OCI-LY7 (cell line): ENCODE measurements around the gene SHROOM3. TPM values are rescaled to one million over a fixed set of nuclear protein-coding genes. Genes with fewer than 3 reads are reported as not detected.

Source experiments
- BruUV-seq: library from RNA; stranded (reverse); fragments of 400-500 nt; replicated peaks from 2 replicates; lab custom pipeline; 2021; lab: Mats Ljungman, UMichigan
- CTCF ChIA-PET: fragments of 300-600 bp; sonication (Branson Sonifier 250); formaldehyde crosslinking; loops from one replicate; lab custom pipeline; 2022; ENCODE audit warnings: antibody characterized with exemption; ENCODE audit not compliant: unreplicated experiment; lab: Charles Lee
- POLR2A ChIA-PET: fragments of 300-600 bp; sonication (Branson Sonifier 250); formaldehyde crosslinking; loops from one replicate; lab custom pipeline; 2022; ENCODE audit warnings: antibody characterized with exemption; lab: Charles Lee
- DNase-seq: peaks from one replicate; pipeline ENCODE4 v3.0.0-alpha.2; 2015; ENCODE audit warnings: low spot score
- H2AFZ ChIP-seq: fragments of 200-600 bp; sonication (generic), shearing (Covaris generic); 2 replicates; pipeline ENCODE4 v1.6.1; 2014; ENCODE audit warnings: mild to moderate bottlenecking, antibody characterized with exemption, low read length, moderate library complexity
- H3K27ac ChIP-seq: fragments of 200-600 bp; sonication (generic); 2 replicates; pipeline ENCODE4 v1.5.1; 2014; ENCODE audit warnings: mixed run types, low read depth, mild to moderate bottlenecking, moderate library complexity, low read length, inconsistent platforms; ENCODE audit not compliant: poor library complexity, severe bottlenecking
- H3K36me3 ChIP-seq: fragments of 200-600 bp; sonication (generic); 2 replicates; pipeline ENCODE4 v1.6.1; 2014; ENCODE audit warnings: mild to moderate bottlenecking, antibody characterized with exemption, low read length, moderate library complexity, mixed read lengths; ENCODE audit not compliant: insufficient read depth
- H3K4me1 ChIP-seq: fragments of 200-600 bp; sonication (generic); 2 replicates; pipeline ENCODE4 v1.5.1; 2014; ENCODE audit warnings: mild to moderate bottlenecking, low read length; ENCODE audit not compliant: insufficient read depth, poor library complexity, severe bottlenecking
- H3K4me2 ChIP-seq: fragments of 200-600 bp; sonication (generic); 2 replicates; pipeline ENCODE4 v1.6.1; 2014; ENCODE audit warnings: mild to moderate bottlenecking, low read length
- H3K4me3 ChIP-seq: fragments of 200-600 bp; sonication (generic); 2 replicates; pipeline ENCODE4 v1.5.1; 2014; ENCODE audit warnings: mild to moderate bottlenecking, low read depth, low read length; ENCODE audit not compliant: poor library complexity, severe bottlenecking
- H3K79me2 ChIP-seq: fragments of 200-600 bp; sonication (generic); 2 replicates; pipeline ENCODE4 v1.6.1; 2016; ENCODE audit warnings: low read depth, mild to moderate bottlenecking, low read length, moderate library complexity, mixed read lengths; ENCODE audit not compliant: insufficient read depth
- H3K9me2 ChIP-seq: fragments of 200-600 bp; sonication (generic); 2 replicates; pipeline ENCODE4 v1.6.1; 2016; ENCODE audit warnings: mild to moderate bottlenecking, low read length, mixed read lengths; ENCODE audit not compliant: insufficient read depth
- H3K9me3 ChIP-seq: fragments of 200-600 bp; sonication (generic); 2 replicates; pipeline ENCODE4 v1.6.1; 2014; ENCODE audit warnings: mild to moderate bottlenecking, mixed run types, low read length, mixed read lengths
- H4K20me1 ChIP-seq: fragments of 200-600 bp; sonication (generic); 2 replicates; pipeline ENCODE4 v1.6.1; 2014; ENCODE audit warnings: mild to moderate bottlenecking, antibody characterized with exemption, low read length, moderate library complexity, mixed read lengths; ENCODE audit not compliant: insufficient read depth
- EZH2phosphoT487 ChIP-seq: fragments of 200-600 bp; sonication (generic); IDR thresholded peaks from 2 replicates; pipeline ENCODE4 v1.6.1; 2018; ENCODE audit warnings: low read depth, borderline replicate concordance, mild to moderate bottlenecking, mixed run types, antibody characterized with exemption, low read length, moderate library complexity, mixed read lengths
- intact Hi-C: fragments of 100-400 bp; cut with micrococcal nuclease; formaldehyde crosslinking; loops from one replicate; pipeline ENCODE4 v1.10.0; 2022; ENCODE audit not compliant: unreplicated experiment
- total RNA-seq, 2 experiments: library from RNA; depleted of rRNA in 1 of 2; stranded (reverse); fragments of >200 nt in 1 of 2; shearing (Covaris generic) in 1 of 2; gene quantifications; 2 replicates each; pipeline ENCODE4 v1.2.3, GENCODE V29; 2014 to 2022
- TF ChIP-seq, protein P1 (sequence below): fragments of 200-600 bp; sonication (generic); conservative IDR thresholded peaks from 2 replicates; pipeline ENCODE4 v1.5.1; 2014; ENCODE audit warnings: mild to moderate bottlenecking, antibody characterized with exemption, low read length, moderate library complexity, mixed read lengths

SHROOM3 gene
- total RNA-seq, 2 experiments from 2014 or later = not detected

- no peaks in the 10 kb centered on the region for H4K20me1 ChIP-seq
- TF ChIP-seq, protein P1, sequence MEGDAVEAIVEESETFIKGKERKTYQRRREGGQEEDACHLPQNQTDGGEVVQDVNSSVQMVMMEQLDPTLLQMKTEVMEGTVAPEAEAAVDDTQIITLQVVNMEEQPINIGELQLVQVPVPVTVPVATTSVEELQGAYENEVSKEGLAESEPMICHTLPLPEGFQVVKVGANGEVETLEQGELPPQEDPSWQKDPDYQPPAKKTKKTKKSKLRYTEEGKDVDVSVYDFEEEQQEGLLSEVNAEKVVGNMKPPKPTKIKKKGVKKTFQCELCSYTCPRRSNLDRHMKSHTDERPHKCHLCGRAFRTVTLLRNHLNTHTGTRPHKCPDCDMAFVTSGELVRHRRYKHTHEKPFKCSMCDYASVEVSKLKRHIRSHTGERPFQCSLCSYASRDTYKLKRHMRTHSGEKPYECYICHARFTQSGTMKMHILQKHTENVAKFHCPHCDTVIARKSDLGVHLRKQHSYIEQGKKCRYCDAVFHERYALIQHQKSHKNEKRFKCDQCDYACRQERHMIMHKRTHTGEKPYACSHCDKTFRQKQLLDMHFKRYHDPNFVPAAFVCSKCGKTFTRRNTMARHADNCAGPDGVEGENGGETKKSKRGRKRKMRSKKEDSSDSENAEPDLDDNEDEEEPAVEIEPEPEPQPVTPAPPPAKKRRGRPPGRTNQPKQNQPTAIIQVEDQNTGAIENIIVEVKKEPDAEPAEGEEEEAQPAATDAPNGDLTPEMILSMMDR = no peak
- TF ChIP-seq EZH2phosphoT487 = no peak
- no peaks in the 10 kb centered on the region for H3K4me1 ChIP-seq
- DNase-seq = no peak
- H3K4me3 ChIP-seq = no peak overlapping the region
- no peak overlapping the region for H2AFZ ChIP-seq
- no peaks in the 10 kb centered on the region for H3K79me2 ChIP-seq
- no TSS peak for BruUV-seq
- no peaks in the 10 kb centered on the region for H3K36me3 ChIP-seq
- H3K27ac ChIP-seq = no peak overlapping the region
- H3K9me3 ChIP-seq = no peaks in the 10 kb centered on the region
- CTCF ChIA-PET = interaction anchor here (0.5 kb wide), 1 partner anchor 110 kb away, joined by 4 read pairs; no protein-coding TSS in a partner anchor
- H3K9me2 ChIP-seq = no peaks in the 10 kb centered on the region
- POLR2A ChIA-PET = interaction anchor here (0.6 kb wide), 1 partner anchor 1058 kb away, joined by 3 read pairs; no protein-coding TSS in a partner anchor
- intact Hi-C loops = no loop called here
- no peak overlapping the region for H3K4me2 ChIP-seq
Observed at GRCh38 chr4:76622717-76623116, 187.7 kb downstream of the SHROOM3 start.

DNA sequence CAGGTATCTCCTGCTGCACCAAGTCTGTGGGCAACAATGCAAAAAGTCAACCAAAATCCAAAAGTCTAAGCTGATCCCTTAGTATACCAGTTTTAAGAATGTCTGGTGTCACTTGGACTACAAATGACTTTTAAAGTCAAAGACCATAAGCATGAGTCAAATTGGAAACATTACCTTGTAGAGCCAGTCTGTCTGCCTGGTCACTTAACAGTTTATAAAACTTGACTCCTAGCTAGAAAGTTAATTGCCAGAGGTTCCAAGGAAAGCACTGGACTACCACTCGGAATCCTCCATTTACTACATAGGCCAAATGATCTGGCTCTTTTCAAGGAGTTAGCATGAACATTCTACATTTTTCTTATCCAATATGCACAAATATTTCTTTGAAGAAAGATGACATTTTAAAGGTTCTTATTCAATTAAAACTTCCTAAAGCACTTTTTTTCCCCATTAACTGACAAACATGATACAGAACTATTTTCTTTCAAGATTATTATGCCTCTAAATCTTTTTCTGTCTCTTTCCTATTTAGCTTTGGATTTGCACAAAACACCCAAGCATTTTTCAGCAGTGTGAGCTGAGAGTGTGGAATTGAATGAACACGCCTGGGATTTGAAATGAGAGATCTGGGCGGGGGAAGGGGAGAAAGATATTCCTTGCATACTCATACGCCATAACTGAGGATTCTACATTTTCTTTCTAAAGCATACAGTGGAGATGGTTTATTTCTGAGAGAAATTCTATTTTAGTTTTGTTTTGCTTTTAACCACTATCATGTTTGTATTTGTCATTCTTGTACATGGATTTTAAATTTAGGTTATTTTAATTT, 188.4 kb downstream of the SHROOM3 start:
- BruUV-seq = no TSS peak
- no peak overlapping the region for H2AFZ ChIP-seq
- H3K79me2 ChIP-seq = no peaks in the 10 kb centered on the region
- H3K9me2 ChIP-seq = no peaks in the 10 kb centered on the region
- no peak for DNase-seq
- TF ChIP-seq, protein P1 = no peak
- no peak for TF ChIP-seq EZH2phosphoT487
- ChIA-PET CTCF (interaction anchor here (0.5 kb wide), 1 partner anchor 109 kb away, joined by 4 read pairs; no protein-coding TSS in a partner anchor), POLR2A (interaction anchor here (0.6 kb wide), 1 partner anchor 1059 kb away, joined by 3 read pairs; no protein-coding TSS in a partner anchor)
- intact Hi-C loops = no loop called here
- H3K4me1 ChIP-seq = no peaks in the 10 kb centered on the region
- H4K20me1 ChIP-seq = no peaks in the 10 kb centered on the region
- H3K27ac ChIP-seq = no peak overlapping the region
- no peaks in the 10 kb centered on the region for H3K36me3 ChIP-seq
- H3K4me3 ChIP-seq = no peak overlapping the region
- no peak overlapping the region for H3K4me2 ChIP-seq
- no peaks in the 10 kb centered on the region for H3K9me3 ChIP-seq

- ChIA-PET POLR2A (no interaction called here), CTCF (interaction anchor here (0.6 kb wide), 1 partner anchor 801 kb away, joined by 3 read pairs; no protein-coding TSS in a partner anchor)
- DNase-seq = no peak
- H3K9me2 ChIP-seq = no peaks in the 10 kb centered on the region
- H3K36me3 ChIP-seq = no peaks in the 10 kb centered on the region
- H3K4me3 ChIP-seq = no peak overlapping the region
- H3K27ac ChIP-seq = no peak overlapping the region
- no peak overlapping the region for H2AFZ ChIP-seq
- H4K20me1 ChIP-seq = no peaks in the 10 kb centered on the region
- intact Hi-C loops = no loop called here
- no peaks in the 10 kb centered on the region for H3K4me1 ChIP-seq
- no TSS peak for BruUV-seq
- TF ChIP-seq, protein P1 = no peak
- TF ChIP-seq EZH2phosphoT487 = no peak
- H3K4me2 ChIP-seq = no peak overlapping the region
- no peaks in the 10 kb centered on the region for H3K79me2 ChIP-seq
- H3K9me3 ChIP-seq = no peaks in the 10 kb centered on the region
Observed at GRCh38 chr4:76624241-76624681, 189.2 kb downstream of the SHROOM3 start.
